ENCODE data around the gene PMEL.
"Not testable (repeated sequence)": the region's sequence is repeated elsewhere in the genome, so short reads cannot be mapped to it uniquely, and the experiment has no call there.

PMEL gene

DNA sequence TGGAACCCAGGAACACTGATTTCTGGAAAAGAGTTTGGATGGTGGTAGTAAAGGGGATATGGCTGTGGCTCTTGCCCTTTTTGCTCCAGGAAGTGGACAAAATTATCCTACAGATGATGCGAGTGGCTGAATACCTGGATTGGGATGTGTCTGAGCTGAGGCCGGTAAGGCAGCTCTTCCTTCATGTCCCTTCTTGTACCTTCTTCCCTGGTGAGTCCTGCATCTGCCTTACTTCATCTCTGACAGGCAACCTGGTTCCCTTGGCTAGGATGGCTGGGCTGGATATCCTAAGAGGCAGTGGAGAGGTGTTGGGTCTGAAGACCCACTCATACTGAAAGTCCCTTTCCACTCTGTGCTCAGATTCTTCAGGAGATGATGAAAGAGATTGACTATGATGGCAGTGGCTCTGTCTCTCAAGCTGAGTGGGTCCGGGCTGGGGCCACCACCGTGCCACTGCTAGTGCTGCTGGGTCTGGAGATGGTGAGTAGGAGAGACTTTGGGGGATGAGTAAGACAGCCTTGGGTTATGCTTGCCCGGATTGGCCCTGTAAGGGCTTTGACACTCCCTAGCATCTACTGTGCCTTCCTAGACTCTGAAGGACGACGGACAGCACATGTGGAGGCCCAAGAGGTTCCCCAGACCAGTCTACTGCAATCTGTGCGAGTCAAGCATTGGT lies 26.9 kb downstream of the PMEL start:
- no peak for DNase-seq

DNA sequence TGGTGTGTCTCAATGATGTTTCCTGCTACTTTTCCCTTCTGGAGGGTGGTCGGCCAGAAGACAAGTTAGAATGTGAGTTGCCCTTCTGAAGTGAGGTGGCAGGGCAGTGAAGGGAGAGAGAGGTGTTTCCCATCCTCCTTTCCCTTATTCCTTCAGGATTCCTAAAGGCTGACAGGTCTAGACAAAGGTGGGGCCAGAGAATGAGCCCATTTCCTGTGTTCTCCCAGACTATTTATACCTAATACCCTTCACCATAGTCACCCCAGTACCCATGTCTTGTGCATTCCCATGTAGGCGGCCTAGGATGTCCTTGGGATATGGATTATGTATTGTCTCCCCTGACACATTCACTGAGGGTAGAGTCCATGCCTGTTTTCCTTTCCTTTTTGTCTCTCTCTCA lies 27.9 kb downstream of the PMEL start:
- DNase-seq, result no peak

DNA sequence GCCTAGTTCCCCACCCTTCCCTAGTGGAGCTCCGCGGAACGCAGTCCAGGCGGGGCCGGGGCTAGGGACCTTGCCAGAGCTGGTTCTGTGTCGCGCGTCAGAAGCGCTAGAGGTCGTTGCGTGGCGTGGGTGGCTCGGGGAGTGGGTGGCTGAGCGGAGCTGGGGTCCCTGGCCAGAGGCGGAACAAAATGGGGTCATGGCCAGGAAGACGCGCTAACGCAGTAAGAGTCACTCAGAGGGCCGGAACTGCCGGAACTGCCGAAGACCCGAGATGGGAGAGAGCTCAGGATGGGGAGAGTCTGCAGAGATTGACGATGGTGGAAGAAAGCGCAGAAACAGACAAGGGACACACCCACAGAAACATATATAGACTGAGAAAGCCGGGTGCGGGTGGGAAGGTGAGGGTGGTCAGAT lies 30.1 kb downstream of the PMEL start:
- DNase-seq, result peak; percentile 81

DNA sequence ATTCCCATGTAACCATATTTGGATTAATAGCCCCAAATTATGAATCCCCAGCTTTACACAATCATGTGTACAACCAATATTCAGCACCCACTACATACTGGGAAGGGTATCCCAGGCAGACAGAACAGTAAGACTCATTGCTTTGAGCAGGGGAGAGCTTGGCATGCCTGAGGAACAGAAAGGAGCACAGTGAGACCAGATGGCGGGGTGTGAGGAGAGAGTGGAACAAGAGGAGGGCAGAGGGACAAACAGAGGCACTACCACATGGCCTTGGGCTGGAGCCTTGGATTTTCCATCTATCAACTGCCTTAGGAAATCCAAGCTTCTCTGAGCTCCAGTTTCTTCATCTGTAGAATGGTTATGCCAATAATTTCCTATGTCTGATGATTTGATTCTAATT lies 31.1 kb downstream of the PMEL start:
- DNase-seq, result no peak

DNA sequence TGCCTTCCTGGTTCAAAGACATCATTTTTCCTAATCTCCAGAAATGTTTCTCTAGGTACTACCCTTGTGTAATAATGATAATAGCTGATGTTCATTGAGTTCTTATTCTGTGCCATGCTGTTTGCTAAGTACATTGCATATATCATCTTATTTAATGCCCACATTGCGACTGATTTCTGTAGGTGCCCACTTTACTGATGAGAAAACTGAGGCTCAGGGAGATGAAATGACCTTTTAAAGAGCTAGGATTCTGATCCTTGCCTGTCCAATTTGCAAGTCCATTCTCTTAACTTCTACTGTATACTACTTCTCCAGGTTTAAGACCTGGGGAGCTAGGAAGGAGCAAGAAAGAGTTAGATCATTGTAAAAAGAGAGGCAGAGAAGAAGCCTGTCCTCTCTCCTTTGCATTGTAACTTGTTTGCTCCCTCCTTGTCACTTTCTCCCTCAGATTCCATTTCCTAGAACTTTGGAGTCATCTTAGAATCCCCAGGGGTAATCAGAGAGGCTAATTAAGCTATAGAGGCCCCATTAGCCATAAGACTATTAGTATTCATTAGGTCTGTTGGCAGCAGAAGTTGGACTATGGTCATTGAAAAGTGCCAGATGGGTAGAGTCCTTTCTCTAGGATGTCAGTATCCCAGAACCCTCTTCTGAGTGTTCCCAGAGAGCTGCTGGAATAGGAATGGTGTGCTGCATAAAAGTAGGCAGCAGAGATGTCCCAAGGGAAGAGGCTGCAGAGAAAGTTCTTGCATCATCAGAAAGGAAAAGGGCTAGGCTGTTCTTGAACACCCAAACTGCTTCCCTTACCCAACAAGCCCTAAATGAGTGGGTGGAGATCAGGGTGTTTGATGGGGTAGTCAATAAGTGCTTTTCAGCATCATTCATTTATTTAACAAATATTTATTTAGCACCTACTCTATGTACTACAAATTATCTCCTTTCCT lies 31.8 kb downstream of the PMEL start:
- DNase-seq, result no peak

DNA sequence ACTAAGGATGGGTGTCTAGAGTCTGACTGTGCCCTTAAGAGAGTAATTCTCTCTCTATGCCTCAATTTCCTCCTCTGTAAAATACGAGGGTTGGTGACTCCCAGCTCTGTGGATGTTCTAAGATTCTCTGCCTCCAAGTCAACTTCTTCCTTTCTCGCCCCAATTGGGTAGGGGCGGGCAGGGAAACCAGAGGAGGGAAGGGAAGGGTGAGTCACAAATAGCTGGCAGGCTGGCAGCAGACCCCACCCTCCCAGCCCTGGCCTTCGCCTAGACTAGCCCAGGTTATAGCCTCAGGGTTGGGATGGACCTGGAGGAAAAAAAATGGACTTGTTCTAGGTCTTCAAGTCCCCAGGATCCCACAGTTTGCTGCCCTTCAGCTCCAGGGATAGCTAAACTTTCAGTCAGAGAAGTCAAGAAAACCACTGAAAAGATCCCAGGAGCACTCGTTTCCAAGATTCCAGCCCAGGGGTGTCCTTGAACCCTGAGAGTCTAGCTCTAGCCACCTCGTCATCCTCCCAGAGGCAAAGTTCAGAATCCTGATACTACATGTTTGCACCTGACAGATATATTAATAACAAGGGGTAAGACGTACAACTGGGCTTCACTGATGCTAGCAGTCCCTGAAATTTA lies 32.6 kb downstream of the PMEL start:
- DNase-seq, result peak; percentile 76

DNA sequence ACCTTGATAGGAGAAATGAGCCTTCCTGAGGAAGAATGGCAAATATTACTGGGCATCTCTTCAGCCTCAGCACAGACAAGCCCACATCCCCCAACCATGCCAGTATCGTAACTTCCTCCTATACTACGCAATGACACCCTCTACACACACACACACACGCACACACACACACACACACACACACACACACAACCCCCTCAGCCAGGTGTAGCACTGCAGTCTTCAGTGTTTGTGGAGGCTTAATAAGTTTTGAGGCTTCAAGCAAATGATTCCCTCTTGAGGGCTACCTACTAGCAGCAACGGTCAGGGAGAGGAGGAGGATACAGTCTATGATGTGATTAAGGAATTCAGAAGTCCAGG lies 33.3 kb downstream of the PMEL start:
- DNase-seq, result peak; percentile 81

DNA sequence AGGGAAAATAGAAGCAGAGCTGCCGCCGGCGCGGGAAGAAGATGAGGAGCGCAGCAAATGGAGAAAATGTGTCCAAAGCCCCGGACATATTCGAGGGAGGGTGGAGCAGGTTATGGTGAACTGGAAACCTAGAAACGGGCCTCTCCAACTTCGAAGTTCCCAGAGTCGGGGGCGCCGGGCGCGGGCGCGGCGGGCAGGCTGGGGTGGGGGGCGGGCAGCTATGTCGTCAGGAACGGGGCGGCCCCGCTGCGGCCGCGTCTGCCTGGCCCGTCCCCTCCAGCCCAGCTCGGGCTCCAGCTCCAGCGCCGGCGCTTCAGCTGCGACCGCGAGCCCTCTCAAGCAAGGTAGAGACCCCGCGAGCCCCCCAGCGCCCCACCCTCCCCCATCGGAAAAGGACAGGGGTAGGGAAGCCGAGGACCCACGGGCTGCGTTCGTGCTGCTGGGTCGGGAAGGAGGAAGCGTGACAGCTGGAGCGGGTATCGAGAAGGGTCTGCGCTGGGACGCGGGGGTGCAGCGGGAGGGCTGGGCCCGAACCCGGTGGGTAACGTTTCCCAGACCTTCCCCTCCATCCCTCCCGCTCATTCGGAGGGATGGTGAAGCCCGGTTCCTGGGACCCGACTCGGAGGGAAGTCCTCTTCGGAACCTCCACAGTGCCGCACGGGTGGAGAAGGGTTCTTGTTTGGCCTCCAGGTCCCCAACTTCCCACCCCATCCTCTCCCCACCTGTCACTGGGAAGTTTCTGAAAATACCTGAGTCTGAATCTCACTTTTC lies 33.9 kb downstream of the PMEL start:
- peak; percentile 77 for DNase-seq

DNA sequence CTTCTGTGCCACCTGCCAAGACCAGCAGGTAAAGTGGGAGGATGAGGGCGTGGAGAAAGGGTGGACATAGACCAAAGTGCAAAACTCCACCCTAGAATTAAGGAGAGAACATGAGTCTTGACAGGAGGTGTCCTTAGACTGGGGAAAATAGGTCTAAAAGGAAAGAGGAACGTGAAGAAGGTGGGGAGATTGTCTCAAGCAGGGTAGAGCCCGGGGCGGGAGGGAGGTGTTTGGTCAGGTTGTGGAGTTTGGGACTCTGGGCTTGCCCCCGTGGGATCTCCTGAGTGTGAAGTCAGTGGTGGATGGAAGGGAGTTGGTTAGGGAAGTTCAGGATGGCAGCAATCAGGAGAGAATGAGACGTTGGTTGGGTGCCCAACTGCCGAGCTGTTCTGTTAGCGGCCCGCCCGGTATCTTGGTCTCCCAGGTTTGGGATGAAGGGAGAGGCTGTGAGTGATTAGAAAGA lies 34.5 kb downstream of the PMEL start:
- DNase-seq, result no peak

DNA sequence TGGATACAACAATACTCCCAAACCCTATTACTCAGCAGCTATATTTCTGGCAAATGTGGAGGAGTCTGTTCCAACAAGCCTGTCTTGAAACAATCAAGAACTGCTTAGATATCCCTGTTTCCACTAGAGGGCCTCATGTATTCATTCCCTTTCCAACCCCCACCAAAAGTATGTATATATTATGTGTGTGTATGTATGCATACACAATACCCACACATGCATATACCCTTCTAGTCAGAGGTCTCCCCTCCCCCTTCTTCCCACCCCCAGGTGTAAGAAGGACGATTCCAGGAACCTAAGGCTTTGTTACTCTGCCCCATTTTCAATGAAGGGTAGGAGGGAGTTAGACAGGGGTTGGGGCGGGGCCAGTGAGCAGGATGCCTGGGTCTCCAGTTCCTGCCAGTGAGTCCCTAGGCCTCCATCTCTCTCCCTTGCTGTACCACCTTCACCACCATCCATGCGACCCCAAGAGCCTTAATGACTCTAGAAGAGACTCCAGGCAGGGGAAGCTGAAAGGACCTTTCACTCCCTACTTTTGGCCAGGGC lies 35.0 kb downstream of the PMEL start, which contains the start of gene DGKA:
Gene DGKA, plus strand, starts transcription at position 392 of the 546 bp plus-strand sequence. CDS start 5,342 bp downstream, outside the sequence.
- peak; percentile 90 for DNase-seq

DNA sequence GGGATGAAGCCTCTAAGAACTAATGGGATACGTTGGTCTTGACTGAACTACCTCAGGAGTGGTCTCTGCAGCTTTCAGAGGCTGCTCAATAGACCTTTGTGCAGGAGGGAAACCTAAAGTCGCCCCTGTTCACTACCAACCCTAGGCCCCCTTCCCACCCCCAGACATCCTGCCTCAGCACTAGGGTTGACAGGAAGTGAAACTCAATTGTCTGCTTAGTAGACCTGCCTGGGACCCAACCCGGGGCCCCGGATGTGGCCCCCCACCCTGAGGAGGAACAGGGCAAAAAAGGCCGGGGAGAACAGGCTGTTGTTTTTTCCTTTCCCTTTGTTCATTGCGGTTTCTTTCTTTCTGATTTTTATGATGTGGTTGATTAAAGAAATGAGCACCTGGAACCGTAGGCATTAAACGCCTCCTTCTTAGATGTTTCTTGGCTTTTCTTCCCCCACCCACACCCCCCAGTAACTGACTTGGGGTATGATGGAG lies 36.5 kb downstream of the PMEL start:
- peak; percentile 94 for DNase-seq

DNA sequence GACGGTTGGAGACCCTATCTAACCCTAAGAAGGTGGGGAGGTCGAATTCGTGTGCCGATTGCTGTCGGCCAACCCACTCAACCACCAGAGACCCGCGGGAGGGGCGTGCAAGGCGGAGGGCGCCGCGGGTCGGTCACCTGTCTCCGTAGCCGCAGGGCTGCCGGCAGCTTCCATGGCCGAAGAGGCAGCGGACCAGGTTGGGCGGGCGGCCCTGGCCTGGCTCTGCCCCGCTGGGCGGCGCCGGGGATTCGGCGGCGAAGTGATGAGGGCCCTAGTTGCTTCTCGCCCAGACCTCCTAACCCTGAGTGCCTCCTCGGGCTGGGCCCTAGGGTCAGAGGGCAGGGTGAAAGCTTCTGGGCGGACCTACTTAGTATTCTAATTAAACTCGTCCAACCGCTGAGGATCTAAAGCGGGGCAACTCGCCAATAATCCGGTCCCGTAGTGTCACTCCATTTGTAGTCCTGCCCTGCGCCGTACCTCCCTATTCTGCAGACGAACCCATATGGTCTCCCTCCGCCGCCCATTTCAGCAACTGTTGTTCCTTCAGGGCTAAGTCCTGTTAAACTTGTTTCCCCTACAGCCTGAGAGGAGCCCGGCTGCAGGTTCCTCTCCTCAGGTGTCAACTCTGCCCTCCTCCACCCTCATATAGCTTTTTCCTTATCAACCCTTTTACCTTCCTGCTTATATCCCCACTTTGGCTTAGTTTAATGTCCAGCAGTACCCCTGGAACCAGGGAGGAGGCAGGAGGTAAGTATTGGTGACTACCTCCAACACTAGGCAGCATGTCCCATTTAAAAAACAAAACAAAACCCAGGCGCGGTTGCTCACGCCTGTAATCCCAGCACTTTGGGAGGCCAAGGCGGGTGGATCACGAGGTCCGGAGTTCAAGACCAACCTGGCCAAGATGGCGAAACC lies 38.0 kb downstream of the PMEL start, which contains the start of gene PYM1:
Gene PYM1, minus strand, starts transcription at position 307 of the 915 bp plus-strand sequence. Its CDS starts 133 bp downstream, at position 174.
- peak; percentile 87 for DNase-seq

DNA sequence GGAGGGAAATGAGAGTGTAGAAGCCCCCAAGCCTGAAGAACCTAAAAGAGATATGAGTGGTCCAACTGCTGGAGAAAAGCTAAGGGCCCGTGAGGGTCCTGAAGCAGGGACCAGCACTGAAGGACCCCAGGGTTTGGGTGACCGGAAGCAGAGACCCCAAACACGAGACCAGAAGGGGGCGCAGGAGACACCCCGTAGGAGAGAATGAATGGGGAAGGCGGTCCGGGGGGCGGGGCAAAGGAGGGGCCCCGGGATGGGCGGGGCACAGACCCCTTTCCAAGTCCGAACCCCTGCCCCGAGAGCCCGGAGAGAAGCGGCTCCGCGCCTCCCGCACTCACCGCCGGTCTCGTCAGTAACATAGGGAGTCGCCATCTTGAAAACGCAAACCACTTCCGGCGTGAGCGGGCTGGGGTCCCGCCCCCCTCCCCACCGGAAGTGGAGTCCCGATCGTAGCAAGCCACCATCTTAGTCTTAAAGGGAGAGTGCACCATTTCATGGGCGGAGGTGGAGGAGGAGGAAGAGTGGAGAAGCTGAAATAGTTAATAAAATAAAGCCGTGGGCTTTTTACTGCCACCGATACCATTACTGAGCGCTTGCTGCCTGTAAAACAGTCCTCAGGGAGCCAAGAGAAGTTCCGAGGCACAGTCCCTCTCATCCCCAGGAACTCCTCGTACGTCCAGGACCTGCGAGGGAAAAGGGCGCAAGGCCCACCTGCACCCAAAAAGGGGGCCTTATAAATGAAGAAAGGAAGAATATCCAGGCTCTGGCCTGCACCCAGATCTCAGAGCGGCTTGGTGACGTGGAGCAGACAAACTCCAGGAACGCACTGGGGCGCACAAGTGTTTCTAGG lies 38.9 kb downstream of the PMEL start:
- peak; percentile 96 for DNase-seq

DNA sequence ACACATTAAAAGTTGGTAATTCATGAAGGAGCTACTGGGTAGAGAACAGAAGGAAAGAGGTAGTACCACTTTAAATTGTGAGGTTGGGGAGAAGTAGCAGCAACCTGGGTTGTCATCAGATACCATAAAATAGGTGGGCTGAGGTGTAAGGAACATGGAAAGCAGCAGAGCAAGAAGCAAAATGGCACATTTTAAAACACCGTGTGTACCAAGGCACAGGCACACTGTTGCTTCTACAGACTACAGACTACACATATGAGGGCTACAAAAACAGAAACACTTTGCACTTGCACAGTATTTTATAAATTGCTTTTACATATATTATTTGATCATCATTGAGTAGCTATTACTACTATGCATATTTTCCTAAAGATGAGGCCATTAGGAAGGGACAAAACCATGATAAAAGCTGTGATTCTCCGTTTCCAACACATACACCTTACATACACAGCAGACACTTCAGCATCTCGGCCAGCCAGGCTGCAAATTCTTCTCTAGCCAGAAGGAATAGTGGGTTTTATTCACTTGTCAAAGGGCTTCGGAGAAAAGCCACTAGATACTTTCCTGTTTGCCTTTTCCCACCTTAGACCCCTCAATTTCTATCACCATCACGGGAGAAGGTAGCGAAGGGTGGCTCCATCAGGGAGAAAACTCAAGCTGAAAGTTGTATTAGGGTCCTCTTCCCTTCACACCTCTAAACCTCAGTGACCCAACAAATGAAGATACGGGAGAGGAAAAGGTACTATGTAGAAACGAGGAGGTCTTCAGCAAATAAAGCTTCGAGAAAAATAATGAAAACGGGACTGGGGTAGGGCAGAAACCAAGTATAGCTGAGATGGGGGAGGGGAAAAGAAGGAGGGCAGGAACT lies 39.7 kb downstream of the PMEL start:
- DNase-seq, result peak; percentile 65

DNA sequence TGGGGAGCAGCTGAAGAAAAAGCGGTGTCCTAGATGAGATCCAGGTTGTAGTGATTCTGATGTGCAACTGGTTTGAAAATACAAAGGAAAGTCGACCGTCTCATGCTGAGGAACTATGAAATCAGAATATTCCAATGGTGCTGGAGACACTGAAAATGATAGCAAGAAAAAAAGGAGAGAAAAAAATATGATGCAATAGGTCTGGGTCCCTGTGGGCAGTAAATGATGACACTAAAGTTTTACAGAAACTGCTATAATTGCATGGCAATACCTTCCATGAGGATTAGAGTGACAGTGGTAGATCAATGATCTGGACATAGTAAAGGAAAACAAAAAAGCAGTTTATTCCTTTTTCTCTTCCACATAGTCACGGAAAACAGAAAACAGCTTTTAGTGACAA lies 40.5 kb downstream of the PMEL start:
- DNase-seq, result no peak

DNA sequence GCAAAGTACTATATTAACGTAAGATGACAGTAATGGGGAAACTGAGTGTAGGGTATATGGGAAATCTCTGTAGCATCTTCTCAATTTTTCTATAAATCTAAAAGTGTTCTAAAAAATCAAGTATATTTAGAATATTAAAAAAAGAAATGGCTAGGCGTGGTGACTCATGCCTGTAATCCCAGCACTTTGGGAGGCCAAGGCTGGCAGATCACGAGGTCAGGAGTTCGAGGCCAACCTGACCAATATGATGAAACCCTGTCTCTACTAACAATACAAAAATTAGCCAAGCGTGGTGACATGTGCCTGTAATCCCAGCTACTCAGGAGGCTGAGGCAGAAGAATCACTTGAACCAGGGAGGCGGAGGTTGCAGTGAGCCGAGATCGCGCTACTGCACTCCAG lies 42.2 kb downstream of the PMEL start:
- DNase-seq, result not testable (repeated sequence)

DNA sequence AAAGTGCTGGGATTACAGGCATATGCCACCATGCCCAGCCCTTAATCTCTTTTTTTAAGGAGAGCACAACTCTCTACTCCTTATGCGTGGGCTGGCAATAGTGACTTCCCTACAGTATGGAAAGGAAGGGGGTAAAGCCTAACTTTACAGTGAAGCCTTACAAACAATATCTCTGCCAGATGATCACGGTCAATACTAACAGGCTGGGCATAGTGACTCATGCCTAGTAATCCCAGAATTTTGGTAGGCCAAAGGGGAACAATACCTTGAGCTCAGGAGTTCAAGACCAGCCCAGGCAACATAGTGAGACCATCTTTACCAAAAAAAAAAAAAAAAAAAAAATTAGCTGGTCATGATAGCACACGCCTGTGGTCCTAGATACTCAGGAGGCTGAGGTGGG lies 43.7 kb downstream of the PMEL start:
- DNase-seq, result no peak

DNA sequence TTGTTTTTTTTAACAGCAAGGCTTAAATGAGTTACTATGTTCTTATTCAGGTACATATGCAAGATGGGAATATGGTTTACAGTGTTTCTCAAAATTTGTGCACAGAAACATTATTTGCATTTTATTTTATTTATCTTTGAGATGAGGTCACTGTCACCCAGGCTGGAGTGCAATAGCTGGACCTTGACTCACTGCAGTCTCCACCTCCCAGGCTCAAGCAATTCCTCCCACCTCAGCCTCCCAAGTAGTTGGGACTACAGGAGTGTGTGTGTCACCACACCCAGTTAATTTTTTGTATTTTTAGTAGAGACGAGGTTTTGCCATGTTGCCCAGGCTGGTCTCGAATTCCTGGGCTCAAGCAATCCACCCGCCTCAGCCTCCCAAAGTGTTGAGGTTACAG lies 46.8 kb downstream of the PMEL start:
- DNase-seq, result not testable (repeated sequence)

DNA sequence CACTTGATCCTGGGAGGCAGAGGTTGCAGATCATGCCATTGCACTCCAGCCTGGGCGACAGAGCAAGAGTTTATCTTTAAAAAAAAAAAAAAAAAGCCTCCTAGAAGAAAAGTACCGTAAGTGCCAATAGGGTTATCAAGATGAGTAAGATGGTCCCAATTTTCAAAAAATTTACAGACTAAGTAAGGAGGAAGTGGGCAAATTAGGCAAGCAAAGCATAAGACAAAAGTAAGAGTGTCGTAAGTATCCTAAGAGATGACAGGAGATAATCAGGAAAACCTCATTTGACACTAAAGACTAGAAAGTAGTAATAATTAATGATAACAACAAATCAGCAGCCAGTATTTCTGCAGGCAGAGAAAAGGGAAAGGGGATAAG lies 50.4 kb downstream of the PMEL start:
- DNase-seq, result no peak

Data from activated effector memory CD4-positive, alpha-beta T cell treated with anti-CD3 and anti-CD28 coated beads, Interleukin-2, amount 50 U/mL, for 16 hours (primary cell).